GM21381 (cell line): ENCODE results near the gene NPNT.

Experiments
- ATAC-seq: cut with Tn5 transposase; IDR thresholded peaks from one replicate; pipeline ENCODE4 v1.9.1; 2021; ENCODE audit warnings: mild to moderate bottlenecking, moderate library complexity; ENCODE audit not compliant: unreplicated experiment

NPNT gene

GRCh38 chr4:105967058-105967658 is 71.9 kb downstream of the NPNT start:
- no peak for ATAC-seq

- no peak for ATAC-seq
Measured at GRCh38 chr4:105969575-105969974, 74.3 kb downstream of the NPNT start.

- ATAC-seq: no peak
Measured at GRCh38 chr4:105970371-105970770, 75.1 kb downstream of the NPNT start.

- ATAC-seq: no peak
Measured at GRCh38 chr4:105971036-105971435, 75.8 kb downstream of the NPNT start.

- no peak for ATAC-seq
Measured at GRCh38 chr4:105972946-105973621, 77.8 kb downstream of the NPNT start.

- no peak for ATAC-seq
Measured at GRCh38 chr4:105976915-105977314, 81.6 kb downstream of the NPNT start.

GRCh38 chr4:105978684-105979296 is 83.5 kb downstream of the NPNT start:
- no peak for ATAC-seq

- no peak for ATAC-seq
Measured at GRCh38 chr4:105979506-105979905, 84.2 kb downstream of the NPNT start.

GRCh38 chr4:105988671-105989070 is 93.4 kb downstream of the NPNT start:
- ATAC-seq: no peak

- ATAC-seq: no peak
Measured at GRCh38 chr4:105989485-105990242, 94.4 kb downstream of the NPNT start.

- ATAC-seq: no peak
Measured at GRCh38 chr4:105990933-105991332, 95.7 kb downstream of the NPNT start.

- no peak for ATAC-seq
Measured at GRCh38 chr4:105991726-105992125, 96.5 kb downstream of the NPNT start.

GRCh38 chr4:105992641-105993305 is 97.5 kb downstream of the NPNT start:
- ATAC-seq: no peak

GRCh38 chr4:105994061-105994460 is 98.8 kb downstream of the NPNT start:
- no peak for ATAC-seq

- no peak for ATAC-seq
Measured at GRCh38 chr4:105994841-105995501, 99.7 kb downstream of the NPNT start.

- ATAC-seq: no peak
Measured at GRCh38 chr4:105996845-105997244, 101.6 kb downstream of the NPNT start.

- no peak for ATAC-seq
Measured at GRCh38 chr4:105998171-105999063, 103.1 kb downstream of the NPNT start.

- ATAC-seq: no peak
Measured at GRCh38 chr4:106002994-106003393, 107.7 kb downstream of the NPNT start.

- no peak for ATAC-seq
Measured at GRCh38 chr4:106010761-106011160, 115.5 kb downstream of the NPNT start.

GRCh38 chr4:106011387-106011786 is 116.1 kb downstream of the NPNT start:
- no peak for ATAC-seq
